Measurements from ENCODE around the gene NRN1. TPM values are rescaled to one million over a fixed set of nuclear protein-coding genes. Genes with fewer than 3 reads are reported as not detected.
"Not testable (repeated sequence)": the region's sequence is repeated elsewhere in the genome, so short reads cannot be mapped to it uniquely, and the experiment has no call there.

The NRN1 gene
- total RNA-seq, 1 donor from 2014 or later, result 0.82 TPM

GRCh38 chr6:6024220-6024619 is 17.5 kb upstream of the NRN1 start:
- Histone ChIP-seq H3K9me3 (ENCODE audit: insufficient read depth, low read depth, low read length) (no peaks in the 10 kb centered on the region), H3K79me2 (ENCODE audit: insufficient read depth, low read length) (no peaks in the 10 kb centered on the region), H3K27me3 (ENCODE audit: insufficient read depth, low read length) (no peaks in the 10 kb centered on the region), H3K27ac (ENCODE audit: low read depth, low read length) (no peak overlapping the region), H2AFZ (ENCODE audit: low read depth, low read length) (no peak overlapping the region), H3K4me2 (ENCODE audit: low read length) (no peak overlapping the region), H4K20me1 (ENCODE audit: insufficient read depth, low read length) (no peaks in the 10 kb centered on the region), H3K36me3 (ENCODE audit: insufficient read depth, low read length) (no peaks in the 10 kb centered on the region), H3K4me3 (ENCODE audit: insufficient read depth, low read depth, low read length) (no peak overlapping the region), H3K4me1 (ENCODE audit: insufficient read depth, low read length) (no peaks in the 10 kb centered on the region), H3K9ac (ENCODE audit: low read length) (no peak overlapping the region)
- DNase-seq (ENCODE audit: low read depth) (no peak), FAIRE-seq (no peak)
- Mint-ChIP-seq H3K27ac (ENCODE audit: unreplicated experiment) (no peak overlapping the region), H3K4me3 (ENCODE audit: unreplicated experiment) (no peak overlapping the region), H3K9me3 (ENCODE audit: unreplicated experiment) (no peaks in the 10 kb centered on the region), H3K27me3 (ENCODE audit: low read depth, unreplicated experiment) (peaks cover 25% of the 10 kb centered on the region), H3K4me1 (ENCODE audit: low read depth, unreplicated experiment) (no peaks in the 10 kb centered on the region), H3K36me3 (ENCODE audit: low read depth, unreplicated experiment) (no peaks in the 10 kb centered on the region)
- TF ChIP-seq EZH2 (IDR thresholded peaks at IDR 0.05; ENCODE audit: insufficient read depth, low read length), result no peak

- not testable (repeated sequence) for H3K4me1 ChIP-seq (ENCODE audit: insufficient read depth, low read length); H3K79me2 ChIP-seq (ENCODE audit: insufficient read depth, low read length); H3K4me3 Mint-ChIP-seq (ENCODE audit: unreplicated experiment); H3K9ac ChIP-seq (ENCODE audit: low read length); FAIRE-seq; H4K20me1 ChIP-seq (ENCODE audit: insufficient read depth, low read length); H3K4me1 Mint-ChIP-seq (ENCODE audit: low read depth, unreplicated experiment); H3K27ac Mint-ChIP-seq (ENCODE audit: unreplicated experiment); H3K27me3 ChIP-seq (ENCODE audit: insufficient read depth, low read length); H3K9me3 ChIP-seq (ENCODE audit: insufficient read depth, low read depth, low read length); H3K36me3 ChIP-seq (ENCODE audit: insufficient read depth, low read length); DNase-seq (ENCODE audit: low read depth); H3K36me3 Mint-ChIP-seq (ENCODE audit: low read depth, unreplicated experiment); H3K27ac ChIP-seq (ENCODE audit: low read depth, low read length); H2AFZ ChIP-seq (ENCODE audit: low read depth, low read length); H3K9me3 Mint-ChIP-seq (ENCODE audit: unreplicated experiment); H3K4me3 ChIP-seq (ENCODE audit: insufficient read depth, low read depth, low read length); H3K4me2 ChIP-seq (ENCODE audit: low read length)
- peaks cover 25% of the 10 kb centered on the region for H3K27me3 Mint-ChIP-seq (ENCODE audit: low read depth, unreplicated experiment)
Measured at GRCh38 chr6:6022841-6023240, 16.1 kb upstream of the NRN1 start.

GRCh38 chr6:6008648-6009421 is 2.1 kb upstream of the NRN1 start:
- H3K4me3 Mint-ChIP-seq (ENCODE audit: unreplicated experiment), result peak overlapping the region; percentile 86
- TF ChIP-seq, protein P1, sequence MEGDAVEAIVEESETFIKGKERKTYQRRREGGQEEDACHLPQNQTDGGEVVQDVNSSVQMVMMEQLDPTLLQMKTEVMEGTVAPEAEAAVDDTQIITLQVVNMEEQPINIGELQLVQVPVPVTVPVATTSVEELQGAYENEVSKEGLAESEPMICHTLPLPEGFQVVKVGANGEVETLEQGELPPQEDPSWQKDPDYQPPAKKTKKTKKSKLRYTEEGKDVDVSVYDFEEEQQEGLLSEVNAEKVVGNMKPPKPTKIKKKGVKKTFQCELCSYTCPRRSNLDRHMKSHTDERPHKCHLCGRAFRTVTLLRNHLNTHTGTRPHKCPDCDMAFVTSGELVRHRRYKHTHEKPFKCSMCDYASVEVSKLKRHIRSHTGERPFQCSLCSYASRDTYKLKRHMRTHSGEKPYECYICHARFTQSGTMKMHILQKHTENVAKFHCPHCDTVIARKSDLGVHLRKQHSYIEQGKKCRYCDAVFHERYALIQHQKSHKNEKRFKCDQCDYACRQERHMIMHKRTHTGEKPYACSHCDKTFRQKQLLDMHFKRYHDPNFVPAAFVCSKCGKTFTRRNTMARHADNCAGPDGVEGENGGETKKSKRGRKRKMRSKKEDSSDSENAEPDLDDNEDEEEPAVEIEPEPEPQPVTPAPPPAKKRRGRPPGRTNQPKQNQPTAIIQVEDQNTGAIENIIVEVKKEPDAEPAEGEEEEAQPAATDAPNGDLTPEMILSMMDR (IDR thresholded peaks at IDR 0.05; ENCODE audit: insufficient read depth, low read depth, low read length), result no peak
- no peak for TF ChIP-seq EZH2 (IDR thresholded peaks at IDR 0.05; ENCODE audit: insufficient read depth, low read length)
- H3K27ac Mint-ChIP-seq (ENCODE audit: unreplicated experiment), result peak overlapping the region; percentile 91
- no peaks in the 10 kb centered on the region for H3K36me3 Mint-ChIP-seq (ENCODE audit: low read depth, unreplicated experiment)
- peak overlapping the region; percentile 60 for H3K4me3 ChIP-seq (ENCODE audit: insufficient read depth, low read depth, low read length)
- peaks cover 20% of the 10 kb centered on the region for H3K4me1 ChIP-seq (ENCODE audit: insufficient read depth, low read length)
- H3K9ac ChIP-seq (ENCODE audit: low read length), result peak overlapping the region; percentile 55
- H2AFZ ChIP-seq (ENCODE audit: low read depth, low read length), result peak overlapping the region; percentile 78
- no peak for FAIRE-seq
- peaks cover 58% of the 10 kb centered on the region for H3K27me3 ChIP-seq (ENCODE audit: insufficient read depth, low read length)
- no peaks in the 10 kb centered on the region for H3K9me3 ChIP-seq (ENCODE audit: insufficient read depth, low read depth, low read length)
- H3K27ac ChIP-seq (ENCODE audit: low read depth, low read length), result no peak overlapping the region
- H3K4me2 ChIP-seq (ENCODE audit: low read length), result peak overlapping the region; percentile 86
- H3K79me2 ChIP-seq (ENCODE audit: insufficient read depth, low read length), result no peaks in the 10 kb centered on the region
- peaks cover 29% of the 10 kb centered on the region for H3K27me3 Mint-ChIP-seq (ENCODE audit: low read depth, unreplicated experiment)
- H3K36me3 ChIP-seq (ENCODE audit: insufficient read depth, low read length), result no peaks in the 10 kb centered on the region
- H3K4me1 Mint-ChIP-seq (ENCODE audit: low read depth, unreplicated experiment), result peaks cover 3% of the 10 kb centered on the region
- peaks cover 15% of the 10 kb centered on the region for H4K20me1 ChIP-seq (ENCODE audit: insufficient read depth, low read length)
- DNase-seq (ENCODE audit: low read depth), result no peak
- no peaks in the 10 kb centered on the region for H3K9me3 Mint-ChIP-seq (ENCODE audit: unreplicated experiment)
